Activated T-helper 1 cell treated with anti-CD3 and anti-CD28 coated beads, Interleukin-12 subunit alpha, Interleukin-12 subunit beta, Interleukin-2, Interleukin-4 antibody, amounts not matched to agents 30 ng/mL and 10 ng/mL and 1 ng/mL, durations not matched to agents 14 hours and 24 hours and 36 hours (primary cell): ENCODE data around the gene GCGR. TPM values are rescaled to one million over a fixed set of nuclear protein-coding genes. Genes with fewer than 3 reads are reported as not detected.

ENCODE experiments used
- DNase-seq: peaks from one replicate; pipeline ENCODE4 v3.0.0; 2021; ENCODE audit warnings: low spot score
- H3K27ac Mint-ChIP-seq: one replicate; pipeline ENCODE4 v1.8.0; 2021; ENCODE audit warnings: mild to moderate bottlenecking, mixed read lengths
- H3K27me3 Mint-ChIP-seq: one replicate; pipeline ENCODE4 v1.8.0; 2022; ENCODE audit warnings: mild to moderate bottlenecking, moderate library complexity, mixed read lengths; ENCODE audit not compliant: insufficient read depth
- H3K36me3 Mint-ChIP-seq: one replicate; pipeline ENCODE4 v1.8.0; 2021; ENCODE audit warnings: low read depth, mixed read lengths
- H3K4me1 Mint-ChIP-seq: one replicate; pipeline ENCODE4 v1.8.0; 2021; ENCODE audit warnings: low read depth, mixed read lengths
- H3K4me3 Mint-ChIP-seq: one replicate; pipeline ENCODE4 v1.8.0; 2021; ENCODE audit warnings: mild to moderate bottlenecking, moderate library complexity, mixed read lengths
- H3K9me3 Mint-ChIP-seq: one replicate; pipeline ENCODE4 v1.8.0; 2021; ENCODE audit warnings: mixed read lengths
- intact Hi-C: fragments of 100-400 bp; cut with micrococcal nuclease; formaldehyde crosslinking; loops from one replicate; pipeline ENCODE4 v1.15.1; 2024
- total RNA-seq: library from RNA; stranded (reverse); gene quantifications from 2 replicates; pipeline ENCODE4 v1.2.3, GENCODE V29; 2022

The GCGR gene
- total RNA-seq, 1 donor from 2014 or later = not detected

- no peaks in the 10 kb centered on the region for H3K9me3 Mint-ChIP-seq
- no peak for DNase-seq
- no peak overlapping the region for H3K27ac Mint-ChIP-seq
- peaks cover 10% of the 10 kb centered on the region for H3K27me3 Mint-ChIP-seq
- no peaks in the 10 kb centered on the region for H3K36me3 Mint-ChIP-seq
- no peak overlapping the region for H3K4me3 Mint-ChIP-seq
- no peaks in the 10 kb centered on the region for H3K4me1 Mint-ChIP-seq
- intact Hi-C loops = no loop called here
Measured at GRCh38 chr17:81815646-81815986, 11.7 kb downstream of the GCGR start.

- no peak for DNase-seq
Measured at GRCh38 chr17:81817758-81818147, 13.8 kb downstream of the GCGR start.

GRCh38 chr17:81819708-81820107, 15.8 kb downstream of the GCGR start:
- H3K27me3 Mint-ChIP-seq = peaks cover 10% of the 10 kb centered on the region
- no peaks in the 10 kb centered on the region for H3K36me3 Mint-ChIP-seq
- H3K4me1 Mint-ChIP-seq = no peaks in the 10 kb centered on the region
- DNase-seq = no peak
- H3K4me3 Mint-ChIP-seq = no peak overlapping the region
- no peak overlapping the region for H3K27ac Mint-ChIP-seq
- no peaks in the 10 kb centered on the region for H3K9me3 Mint-ChIP-seq
- intact Hi-C loops = no loop called here

More at GRCh38 chr17:81817758-81818147, 13.8 kb downstream of the GCGR start:
- no peak overlapping the region for H3K27ac Mint-ChIP-seq
- no peaks in the 10 kb centered on the region for H3K9me3 Mint-ChIP-seq
- H3K4me3 Mint-ChIP-seq = no peak overlapping the region
- H3K36me3 Mint-ChIP-seq = no peaks in the 10 kb centered on the region
- peaks cover 10% of the 10 kb centered on the region for H3K27me3 Mint-ChIP-seq
- no peaks in the 10 kb centered on the region for H3K4me1 Mint-ChIP-seq
- intact Hi-C loops = no loop called here

- intact Hi-C loops = no loop called here
- Mint-ChIP-seq H3K9me3 (no peaks in the 10 kb centered on the region), H3K27me3 (peaks cover 9% of the 10 kb centered on the region), H3K4me1 (no peaks in the 10 kb centered on the region), H3K27ac (no peak overlapping the region), H3K36me3 (no peaks in the 10 kb centered on the region), H3K4me3 (no peak overlapping the region)
- DNase-seq = no peak
Measured at GRCh38 chr17:81821147-81821546, 17.2 kb downstream of the GCGR start.

- H3K4me3 Mint-ChIP-seq = no peak overlapping the region
- intact Hi-C loops = no loop called here
- H3K27me3 Mint-ChIP-seq = peaks cover 7% of the 10 kb centered on the region
- H3K4me1 Mint-ChIP-seq = no peaks in the 10 kb centered on the region
- no peak for DNase-seq
- no peaks in the 10 kb centered on the region for H3K9me3 Mint-ChIP-seq
- H3K27ac Mint-ChIP-seq = no peak overlapping the region
- H3K36me3 Mint-ChIP-seq = no peaks in the 10 kb centered on the region
Measured at GRCh38 chr17:81821603-81822311, 17.8 kb downstream of the GCGR start.

- Mint-ChIP-seq H3K4me1 (no peaks in the 10 kb centered on the region), H3K27ac (no peak overlapping the region), H3K4me3 (no peak overlapping the region), H3K27me3 (peaks cover 5% of the 10 kb centered on the region), H3K36me3 (no peaks in the 10 kb centered on the region), H3K9me3 (no peaks in the 10 kb centered on the region)
- intact Hi-C loops = no loop called here
- no peak for DNase-seq
Measured at GRCh38 chr17:81822312-81822637, 18.3 kb downstream of the GCGR start.

GRCh38 chr17:81822996-81823819, 19.3 kb downstream of the GCGR start:
- no peak for DNase-seq
- no peaks in the 10 kb centered on the region for H3K4me1 Mint-ChIP-seq
- no peaks in the 10 kb centered on the region for H3K36me3 Mint-ChIP-seq
- H3K27me3 Mint-ChIP-seq = no peaks in the 10 kb centered on the region
- no peaks in the 10 kb centered on the region for H3K9me3 Mint-ChIP-seq
- H3K4me3 Mint-ChIP-seq = no peak overlapping the region
- intact Hi-C loops = no loop called here
- no peak overlapping the region for H3K27ac Mint-ChIP-seq

GRCh38 chr17:81823820-81824550, 20.0 kb downstream of the GCGR start:
- DNase-seq = no peak
- Mint-ChIP-seq H3K4me3 (no peak overlapping the region), H3K36me3 (no peaks in the 10 kb centered on the region), H3K27me3 (no peaks in the 10 kb centered on the region), H3K9me3 (no peaks in the 10 kb centered on the region), H3K27ac (no peak overlapping the region), H3K4me1 (no peaks in the 10 kb centered on the region)
- intact Hi-C loops = no loop called here

- Mint-ChIP-seq H3K9me3 (no peaks in the 10 kb centered on the region), H3K36me3 (no peaks in the 10 kb centered on the region), H3K4me3 (no peak overlapping the region), H3K4me1 (no peaks in the 10 kb centered on the region), H3K27ac (no peak overlapping the region), H3K27me3 (no peaks in the 10 kb centered on the region)
- intact Hi-C loops = no loop called here
- no peak for DNase-seq
Measured at GRCh38 chr17:81824595-81824994, 20.6 kb downstream of the GCGR start.

GRCh38 chr17:81825841-81826466, 22.0 kb downstream of the GCGR start:
- intact Hi-C loops = no loop called here
- no peaks in the 10 kb centered on the region for H3K4me1 Mint-ChIP-seq
- H3K4me3 Mint-ChIP-seq = no peak overlapping the region
- no peaks in the 10 kb centered on the region for H3K9me3 Mint-ChIP-seq
- H3K27me3 Mint-ChIP-seq = no peaks in the 10 kb centered on the region
- DNase-seq = no peak
- H3K27ac Mint-ChIP-seq = peak overlapping the region; percentile 1
- no peaks in the 10 kb centered on the region for H3K36me3 Mint-ChIP-seq

- DNase-seq = no peak
- Mint-ChIP-seq H3K36me3 (peaks cover 4% of the 10 kb centered on the region), H3K9me3 (no peaks in the 10 kb centered on the region), H3K4me1 (peaks cover 16% of the 10 kb centered on the region), H3K27ac (no peak overlapping the region), H3K4me3 (no peak overlapping the region), H3K27me3 (no peaks in the 10 kb centered on the region)
- intact Hi-C loops = no loop called here
Measured at GRCh38 chr17:81828656-81829055, 24.7 kb downstream of the GCGR start.

- Mint-ChIP-seq H3K4me1 (peaks cover 16% of the 10 kb centered on the region), H3K9me3 (no peaks in the 10 kb centered on the region), H3K27ac (no peak overlapping the region), H3K4me3 (no peak overlapping the region), H3K27me3 (no peaks in the 10 kb centered on the region), H3K36me3 (peaks cover 4% of the 10 kb centered on the region)
- DNase-seq = no peak
- intact Hi-C loops = loop anchor here (5.0 kb wide), 1 partner anchor 42 kb away; the partner anchor contains the start of gene ARHGDIA
Measured at GRCh38 chr17:81829858-81830257, 25.9 kb downstream of the GCGR start.

GRCh38 chr17:81831563-81831956, 27.6 kb downstream of the GCGR start:
- intact Hi-C loops = loop anchor here (5.0 kb wide), 1 partner anchor 41 kb away; the partner anchor contains the start of gene ARHGDIA
- H3K9me3 Mint-ChIP-seq = no peaks in the 10 kb centered on the region
- peak overlapping the region; percentile 93 for H3K4me3 Mint-ChIP-seq
- H3K36me3 Mint-ChIP-seq = peaks cover 4% of the 10 kb centered on the region
- peak overlapping the region; percentile 92 for H3K27ac Mint-ChIP-seq
- no peaks in the 10 kb centered on the region for H3K27me3 Mint-ChIP-seq
- peaks cover 16% of the 10 kb centered on the region for H3K4me1 Mint-ChIP-seq
- DNase-seq = no peak
